ENCODE measurements around the gene P2RY8.
"Not testable (repeated sequence)": the region's sequence is repeated elsewhere in the genome, so short reads cannot be mapped to it uniquely, and the experiment has no call there.

The P2RY8 gene

DNA sequence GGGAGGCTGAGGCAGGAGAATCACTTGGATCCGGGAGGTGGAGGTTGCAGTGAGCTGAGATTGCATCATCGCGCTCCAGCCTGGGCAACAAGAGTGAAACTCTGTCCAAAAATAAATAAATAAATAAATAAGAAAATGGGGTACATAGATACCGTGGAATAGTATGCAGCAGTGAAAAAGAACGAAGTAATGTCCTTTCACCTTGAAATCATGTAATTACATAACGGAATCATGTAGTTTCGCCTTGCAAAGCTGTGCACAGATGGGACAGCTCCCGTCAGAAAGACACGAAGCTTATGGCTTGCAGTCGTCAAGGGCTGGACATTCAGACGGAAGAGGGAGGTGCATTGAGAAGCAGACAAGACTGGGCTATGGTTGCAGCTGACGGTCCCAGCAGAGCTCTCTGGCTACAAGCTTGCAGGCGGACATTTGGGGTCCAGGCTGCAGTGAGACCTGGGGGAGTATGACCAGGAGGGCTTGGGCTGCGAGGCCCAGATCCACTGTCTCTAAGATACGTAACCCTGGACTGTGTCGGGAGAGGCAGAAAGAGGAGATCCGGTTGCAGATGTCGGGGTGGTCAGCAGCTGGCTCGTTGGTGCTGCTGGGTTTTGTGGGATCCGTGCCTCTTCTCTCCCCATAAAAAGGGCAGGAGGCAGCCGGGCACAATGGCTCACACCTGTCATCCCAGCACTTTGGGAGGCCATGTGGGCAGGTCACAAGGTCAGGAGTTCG lies 6.2 kb upstream of the P2RY8 start:
- no peak for DNase-seq

DNA sequence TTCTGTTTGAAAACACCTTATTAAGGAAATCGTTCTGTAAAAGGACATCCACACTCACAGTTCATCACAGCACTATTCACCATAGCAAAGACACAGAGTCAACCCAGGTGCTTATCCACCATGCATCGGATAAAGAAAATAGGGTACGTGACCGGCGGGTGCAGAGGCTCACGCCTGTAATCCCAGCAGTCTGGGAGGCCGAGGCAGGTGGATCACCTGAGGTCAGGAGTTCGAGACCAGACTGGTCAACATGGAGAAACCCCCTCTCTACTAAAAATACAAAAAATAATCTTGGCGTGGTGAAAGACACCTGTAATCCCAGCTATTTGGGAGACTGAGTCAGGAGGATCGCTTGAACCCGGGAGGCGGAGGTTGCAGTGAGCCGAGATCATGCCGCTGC lies 2.2 kb upstream of the P2RY8 start:
- DNase-seq: not testable (repeated sequence)

DNA sequence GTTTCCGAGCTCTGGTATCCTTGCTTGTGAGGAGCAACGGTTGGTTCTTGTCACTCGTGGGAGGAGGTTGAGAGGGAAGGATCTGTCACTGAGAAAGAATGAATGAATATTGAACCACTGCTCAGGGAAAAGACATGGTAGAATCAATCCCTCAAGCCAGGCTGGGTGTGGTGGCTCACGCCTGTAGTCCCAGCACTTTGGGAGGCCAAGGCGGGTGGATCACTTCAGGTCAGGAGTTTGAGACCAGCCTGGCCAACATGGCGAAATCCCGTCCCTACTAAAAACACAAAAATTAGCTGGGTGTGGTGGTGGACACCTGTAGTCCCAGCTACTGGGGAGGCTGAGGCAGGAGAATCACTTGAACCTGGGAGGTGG lies 718 bp upstream of the P2RY8 start:
- not testable (repeated sequence) for DNase-seq

DNA sequence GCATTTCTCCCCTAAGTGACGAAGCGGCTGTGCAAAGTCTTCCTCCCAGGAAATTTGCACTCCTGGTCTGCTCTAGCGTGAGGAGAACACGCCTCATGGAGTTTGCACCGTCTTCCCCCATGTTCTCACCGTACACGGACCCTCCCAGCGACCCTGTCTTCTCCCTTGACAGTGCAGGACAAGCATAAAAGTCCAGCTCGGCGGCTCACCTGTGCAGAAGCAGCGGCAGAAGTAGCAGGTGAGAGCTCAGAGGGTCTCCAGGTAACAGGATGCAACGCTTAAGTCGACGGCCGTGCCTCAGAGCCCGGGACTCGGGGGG lies 314 bp downstream of the P2RY8 start:
- DNase-seq: no peak

DNA sequence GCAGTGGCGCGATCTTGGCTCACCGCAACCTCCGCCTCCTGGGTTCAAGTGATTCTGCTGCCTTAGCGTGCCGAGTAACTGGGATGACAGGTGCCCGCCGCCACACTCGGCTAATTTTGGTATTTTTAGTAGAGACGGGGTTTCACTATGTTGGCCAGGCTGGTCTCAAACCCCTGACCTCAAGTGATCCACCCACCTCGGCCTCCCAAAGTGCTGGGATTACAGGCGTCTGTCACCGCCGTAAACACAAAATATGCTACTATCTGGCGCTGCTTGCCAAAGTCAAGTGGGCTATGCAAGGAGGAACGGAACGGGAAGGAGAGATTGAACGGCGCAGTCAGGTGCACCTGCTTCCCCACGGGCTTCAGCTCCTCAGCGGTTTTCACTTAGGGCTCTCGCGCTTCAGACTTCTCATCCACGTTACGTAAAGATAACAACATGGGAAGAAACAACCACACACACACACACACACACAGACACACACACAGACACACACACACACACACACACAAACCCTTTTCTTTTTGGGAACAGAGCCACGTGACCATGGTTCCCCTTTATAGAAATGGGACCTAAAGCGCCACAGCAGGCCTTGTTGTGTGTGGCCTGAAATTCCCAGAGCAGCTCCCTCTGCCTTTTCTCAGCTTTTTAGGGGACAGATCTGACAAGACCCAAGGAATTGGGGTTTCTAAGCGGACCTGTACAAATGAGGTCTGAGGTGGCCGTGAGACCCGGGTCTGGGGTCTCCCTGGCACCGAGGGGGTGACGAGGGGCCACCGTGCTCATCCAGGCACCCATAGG lies 1.5 kb downstream of the P2RY8 start:
- DNase-seq: no peak

DNA sequence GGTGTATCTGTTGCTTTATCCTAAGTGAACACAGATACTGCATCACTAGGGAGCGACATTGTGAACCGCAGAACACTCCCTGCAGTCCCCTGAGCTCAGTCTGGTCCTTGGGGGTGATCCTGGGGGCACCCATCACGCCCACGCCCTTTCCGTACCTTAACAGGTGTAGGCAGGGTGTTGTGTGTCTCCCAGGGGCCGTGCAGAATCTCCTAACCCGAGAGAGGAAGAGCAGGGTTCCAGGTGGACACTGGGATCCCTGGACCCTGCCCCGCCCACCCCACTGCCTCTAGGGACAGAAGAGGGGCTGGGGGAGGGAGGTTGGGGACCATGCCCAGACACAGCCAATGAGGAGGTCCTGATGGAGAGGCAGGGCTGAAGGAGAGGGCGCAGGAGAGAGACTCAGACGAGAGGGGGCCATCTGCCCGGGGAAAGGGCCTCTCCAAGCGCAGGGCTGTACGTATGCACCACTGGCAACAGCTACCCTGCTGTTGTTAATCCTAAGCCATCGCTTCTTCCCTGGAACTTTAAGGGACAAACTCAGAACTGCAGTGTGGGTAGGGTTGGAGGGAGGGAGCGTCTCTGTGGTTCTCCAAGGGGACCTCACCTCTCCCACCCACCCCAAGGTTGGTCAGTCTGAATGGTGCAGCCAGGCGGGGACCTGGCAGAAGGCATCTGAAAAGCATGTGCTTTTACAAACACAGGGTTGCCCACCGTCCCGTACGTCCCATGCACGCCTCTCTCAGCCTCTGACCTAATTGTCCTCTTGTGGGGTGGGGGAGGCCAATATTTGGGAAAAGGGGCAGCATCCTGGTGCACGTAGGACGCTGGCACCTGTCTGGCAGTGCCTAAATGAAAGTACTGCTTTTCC lies 2.5 kb downstream of the P2RY8 start:
- no peak for DNase-seq

DNA sequence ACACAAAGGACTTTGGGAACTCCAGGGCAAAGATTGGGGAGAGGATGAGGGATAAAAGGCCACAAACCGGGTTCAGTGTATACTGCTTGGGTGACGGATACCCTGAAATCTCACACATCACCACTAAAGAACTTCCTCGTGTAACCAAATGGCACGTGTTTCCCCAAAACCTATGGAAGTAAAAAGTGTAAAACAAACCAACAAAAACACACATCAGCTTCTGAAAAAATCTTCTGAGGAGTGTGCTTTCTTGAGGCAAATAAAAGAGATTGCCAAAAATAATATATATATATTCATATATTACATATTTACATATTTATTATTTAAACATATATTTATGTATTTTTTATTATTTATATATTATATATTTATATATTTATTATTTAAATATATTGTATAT lies 3.9 kb downstream of the P2RY8 start:
- DNase-seq: no peak

DNA sequence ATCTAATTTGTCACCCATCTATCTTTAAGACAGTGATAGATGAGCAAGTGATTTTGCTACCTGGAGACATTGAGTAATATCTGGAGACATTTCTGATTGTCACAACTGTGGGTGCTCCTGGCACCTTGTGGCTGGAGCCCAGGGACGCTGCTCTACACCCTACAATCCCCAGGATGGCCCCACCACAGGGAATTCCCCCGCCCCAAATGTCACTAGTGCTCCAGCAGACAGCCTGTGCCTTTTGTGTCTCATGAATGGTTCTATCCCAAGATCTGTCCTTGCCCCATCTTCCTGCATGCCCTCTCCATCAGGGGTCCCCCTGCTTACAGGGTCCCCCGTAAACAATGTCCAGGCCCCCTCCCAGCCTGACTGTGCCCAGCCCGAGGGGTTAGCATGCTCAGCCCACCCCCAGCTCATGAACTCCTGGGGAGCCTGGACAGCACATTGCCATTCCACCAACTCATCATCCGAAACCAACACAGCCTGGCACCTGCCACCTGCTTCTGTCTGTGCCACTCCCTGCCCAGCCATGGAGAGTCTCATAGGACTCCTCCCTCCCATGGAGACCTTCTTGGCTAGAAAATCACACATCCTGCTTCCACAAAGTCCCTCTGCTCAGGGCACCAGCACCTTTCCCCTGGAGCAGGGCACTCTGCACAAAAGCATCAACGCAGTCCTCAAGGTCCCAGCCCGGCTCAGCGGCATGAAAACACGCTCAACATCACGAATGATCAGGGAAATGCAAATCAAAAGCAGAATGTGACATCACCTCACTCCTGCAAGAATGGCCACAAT lies 5.7 kb downstream of the P2RY8 start:
- no peak for DNase-seq

DNA sequence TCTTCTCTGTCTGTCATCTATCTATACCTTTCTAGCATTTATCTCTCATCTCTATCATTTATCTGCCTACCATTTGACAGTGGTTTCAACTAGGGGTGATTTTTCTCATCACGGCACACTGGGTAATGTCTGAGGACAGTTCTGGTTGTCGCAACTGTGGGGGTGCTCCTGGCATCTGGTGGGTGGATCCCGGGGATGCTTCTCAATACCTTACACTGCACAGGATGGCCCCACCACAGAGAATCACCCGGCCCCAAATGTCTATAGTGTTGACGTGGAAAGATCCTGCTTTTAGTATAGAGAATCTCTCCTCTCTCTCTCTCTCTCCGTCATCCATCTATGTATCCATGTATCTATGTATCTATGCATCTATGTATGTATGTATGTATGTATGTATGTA lies 7.2 kb downstream of the P2RY8 start:
- DNase-seq: no peak

DNA sequence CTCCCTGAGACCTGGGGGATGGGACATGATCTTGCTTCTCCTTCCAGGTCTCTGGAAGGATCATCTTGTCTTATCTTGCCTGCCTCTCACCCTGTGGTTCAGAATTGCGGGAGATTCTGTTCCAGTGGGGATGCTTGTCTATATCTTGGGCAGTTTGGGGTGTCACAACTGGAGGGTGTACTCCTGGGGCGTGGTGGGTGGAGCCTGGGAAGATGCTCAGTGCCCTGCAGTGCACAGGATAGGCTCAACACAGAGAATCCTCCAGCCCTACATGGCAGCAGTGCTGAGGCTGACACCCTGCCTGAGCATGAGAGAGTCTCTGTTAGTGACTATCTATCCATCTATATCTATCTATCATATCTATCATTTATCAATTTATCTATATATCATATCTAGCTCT lies 7.7 kb downstream of the P2RY8 start:
- no peak for DNase-seq

DNA sequence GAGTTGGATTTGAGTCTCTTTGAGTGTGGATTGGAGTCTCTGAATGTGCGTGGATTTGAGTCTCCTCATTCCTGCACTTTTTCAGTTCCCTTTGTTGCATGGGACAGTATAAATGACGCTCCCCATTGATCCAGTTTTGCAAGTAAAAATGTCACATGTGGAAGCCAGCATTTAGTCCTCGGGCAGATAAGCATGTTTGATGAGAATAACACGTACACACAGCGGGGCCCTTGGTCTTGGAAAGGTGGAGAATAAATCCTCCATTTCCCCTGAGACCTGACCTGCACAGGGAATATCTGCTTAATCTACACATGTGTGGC lies 8.1 kb downstream of the P2RY8 start:
- no peak for DNase-seq

DNA sequence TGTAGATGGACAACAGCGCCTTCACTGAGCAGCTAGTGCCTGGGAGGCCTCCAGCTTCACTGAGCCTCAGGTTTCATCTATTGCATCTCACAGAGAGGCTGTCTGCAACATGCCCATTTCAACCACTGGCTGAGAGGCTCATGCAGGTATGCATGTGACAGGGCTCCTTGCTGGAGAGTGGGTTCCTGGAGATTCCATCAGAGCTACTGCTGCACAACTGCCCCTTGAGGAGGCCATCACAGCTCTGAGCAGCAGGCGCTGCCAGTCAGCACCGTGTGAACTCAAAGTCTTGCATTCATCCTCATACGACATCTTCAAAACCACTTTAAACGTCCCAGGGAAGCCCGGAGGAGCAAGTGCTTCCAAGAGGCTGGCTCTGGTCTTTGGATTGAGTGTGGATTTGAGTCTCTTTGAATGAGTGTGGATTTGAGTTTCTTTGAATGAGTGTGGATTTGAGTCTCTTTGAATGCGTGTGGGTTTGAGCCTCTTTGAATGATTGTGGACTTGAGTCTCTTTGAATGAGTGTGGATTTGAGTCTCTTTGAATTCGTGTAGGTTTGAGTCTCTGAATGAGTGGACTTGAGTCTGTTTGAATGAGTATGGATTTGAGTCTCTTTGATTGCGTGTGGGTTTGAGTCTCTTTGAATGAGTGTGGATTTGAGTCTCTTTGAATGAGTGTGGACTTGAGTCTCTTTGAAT lies 8.7 kb downstream of the P2RY8 start:
- no peak for DNase-seq

DNA sequence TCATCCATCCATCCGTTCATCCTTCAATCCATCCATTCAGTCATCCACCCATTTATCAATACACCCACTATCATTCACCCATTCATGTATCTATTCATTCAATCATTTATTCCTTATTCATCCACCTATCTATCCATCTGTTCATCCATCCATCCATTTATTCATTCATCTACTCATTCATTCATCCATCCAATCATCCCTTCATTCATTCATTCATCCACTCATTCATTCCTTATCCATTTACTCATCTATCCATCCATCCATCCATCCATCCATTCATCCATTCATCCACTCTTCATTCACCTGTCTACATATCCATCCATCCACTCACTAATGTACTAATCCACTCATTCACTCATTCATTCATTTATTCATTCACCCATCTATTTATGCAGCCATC lies 9.5 kb downstream of the P2RY8 start:
- DNase-seq: no peak

DNA sequence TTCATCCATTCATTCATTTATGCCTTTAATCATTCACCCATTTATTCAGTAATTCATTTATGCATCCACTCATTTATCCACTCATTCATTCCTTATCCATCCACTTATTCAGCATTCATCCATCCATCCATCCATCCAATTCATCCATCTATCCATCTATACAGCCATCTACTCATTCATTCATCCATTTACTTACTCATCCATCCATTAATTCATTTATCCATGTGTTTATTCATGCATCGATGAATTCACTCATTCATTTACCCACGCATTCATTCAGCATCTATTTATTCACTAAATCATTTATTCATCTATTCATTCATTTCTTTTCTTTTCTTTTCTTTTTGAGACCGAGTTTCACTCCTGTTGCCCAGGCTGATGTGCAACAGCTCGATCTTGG lies 10.4 kb downstream of the P2RY8 start:
- DNase-seq: no peak

DNA sequence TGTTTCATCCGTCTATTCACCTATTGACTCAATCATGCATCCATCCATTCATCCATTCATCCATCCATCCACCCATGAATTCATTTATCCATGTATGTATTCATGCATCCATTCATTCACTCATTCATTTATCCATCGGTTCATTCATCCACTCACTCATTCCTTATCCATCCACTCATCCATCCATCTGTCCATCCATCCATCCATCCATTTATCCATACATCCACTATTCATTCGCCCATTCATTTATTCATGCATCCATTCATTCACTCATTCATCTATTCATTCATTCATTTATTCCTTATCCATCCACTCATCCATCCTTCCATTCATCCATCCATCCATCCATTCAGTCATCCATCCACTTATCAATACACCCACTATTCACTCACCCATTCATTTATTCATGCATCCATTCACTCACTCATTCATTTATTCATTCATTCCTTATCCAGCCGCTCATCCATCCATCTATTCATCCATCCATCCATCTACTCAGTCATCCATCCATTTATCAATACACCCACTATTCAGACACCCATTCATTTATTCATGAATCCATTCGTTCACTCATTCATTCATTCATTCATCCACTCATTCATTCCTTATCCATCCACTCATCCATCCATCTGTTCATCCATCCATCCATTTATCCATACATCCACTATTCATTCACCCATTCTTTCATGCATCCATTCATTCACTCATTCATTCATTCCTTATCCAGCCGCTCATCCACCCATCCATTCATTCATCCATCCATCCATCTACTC lies 11.2 kb downstream of the P2RY8 start:
- DNase-seq: no peak

DNA sequence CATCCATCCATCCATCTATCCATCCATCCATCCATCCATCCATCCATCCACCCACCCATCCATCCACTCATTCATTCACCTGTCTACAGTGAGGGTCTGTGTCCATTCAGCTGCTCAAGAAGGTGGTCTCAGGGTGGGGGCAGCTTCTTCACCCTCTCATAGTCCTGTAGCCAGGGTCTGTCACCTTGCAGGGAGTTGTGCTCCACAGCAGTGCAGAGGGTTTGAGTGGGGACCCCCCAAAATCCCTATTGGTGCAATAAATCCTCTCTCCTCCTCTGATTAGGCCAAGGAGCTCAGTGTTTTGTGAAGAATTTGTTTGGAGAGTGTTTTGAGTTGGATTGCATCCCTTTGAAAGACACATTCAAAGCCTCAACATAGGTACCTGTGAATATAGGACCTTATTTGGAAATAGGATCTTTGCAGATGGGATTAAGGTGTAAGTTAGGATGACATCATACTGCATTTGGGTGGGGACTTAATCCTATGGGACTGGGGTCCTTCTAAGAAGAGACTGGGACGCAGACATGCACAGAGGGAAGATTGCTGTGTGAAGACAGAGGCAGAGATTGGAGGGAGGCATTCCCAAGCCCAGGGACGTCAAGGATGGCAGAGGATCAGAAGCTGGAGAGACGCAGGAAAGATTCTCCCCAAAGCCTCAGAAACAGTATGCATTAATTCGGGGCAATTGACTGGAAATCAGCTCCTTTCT lies 12.0 kb downstream of the P2RY8 start:
- DNase-seq: peak; percentile 32

DNA sequence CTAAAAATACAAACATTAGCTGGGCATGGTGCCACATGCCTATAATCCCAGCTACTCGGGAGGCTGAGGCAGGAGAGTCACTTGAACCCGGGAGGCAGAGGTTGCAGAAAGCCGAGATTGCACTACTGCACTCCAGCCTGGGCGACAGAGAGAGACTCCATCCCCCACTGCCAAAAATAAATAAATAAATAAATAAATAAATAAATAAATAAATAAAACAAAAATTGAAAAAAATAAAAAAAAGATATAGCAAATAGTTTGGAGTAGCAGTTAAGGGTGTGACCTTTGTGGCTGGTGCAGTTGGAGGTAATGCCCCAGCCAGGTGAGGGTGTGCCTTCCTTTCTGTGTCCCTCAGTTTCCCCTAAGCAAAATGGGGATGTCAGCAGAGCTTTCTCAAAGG lies 14.1 kb downstream of the P2RY8 start:
- not testable (repeated sequence) for DNase-seq

DNA sequence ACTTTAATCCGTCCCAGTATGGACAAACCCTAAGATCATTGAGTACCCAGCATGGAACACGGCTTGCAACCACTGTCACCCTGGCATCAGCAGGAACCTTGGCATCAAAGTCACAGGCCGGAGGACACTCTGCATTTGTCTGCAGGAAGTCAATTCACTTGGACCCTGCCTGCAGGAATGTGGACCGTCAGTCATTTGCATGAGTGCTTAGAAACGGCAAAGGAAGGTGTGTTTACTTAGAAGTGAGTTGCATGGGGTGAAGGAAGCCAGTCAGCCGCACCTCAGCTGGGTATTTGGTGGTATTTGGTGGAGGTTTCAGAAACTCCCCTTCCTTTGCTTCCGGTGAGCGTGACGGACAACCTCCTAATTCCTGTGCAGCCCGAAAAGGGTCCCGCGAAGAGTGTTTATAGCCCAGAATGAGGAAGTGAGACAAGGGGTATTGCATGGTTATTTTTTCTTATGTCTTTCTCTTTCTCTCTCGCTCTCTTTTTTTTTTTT lies 15.5 kb downstream of the P2RY8 start:
- no peak for DNase-seq

DNA sequence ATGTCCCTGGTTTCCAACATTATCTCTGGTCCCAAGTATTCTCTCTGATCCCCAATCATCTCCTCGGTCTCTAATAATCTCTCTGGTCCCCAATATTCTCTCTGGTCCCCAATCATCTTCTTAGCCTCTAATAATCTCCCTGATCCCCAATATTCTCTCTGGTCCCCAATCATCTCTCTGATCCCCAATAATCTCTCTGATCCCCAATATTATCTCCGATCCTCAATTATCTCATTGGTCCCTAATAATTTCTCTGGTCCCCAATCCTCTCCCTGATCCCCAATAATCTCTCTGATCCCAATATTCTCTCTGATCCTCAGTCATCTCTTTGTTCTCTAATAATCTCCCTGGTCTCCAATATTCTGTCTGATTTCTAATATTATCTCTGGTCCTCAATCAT lies 16.6 kb downstream of the P2RY8 start:
- no peak for DNase-seq

DNA sequence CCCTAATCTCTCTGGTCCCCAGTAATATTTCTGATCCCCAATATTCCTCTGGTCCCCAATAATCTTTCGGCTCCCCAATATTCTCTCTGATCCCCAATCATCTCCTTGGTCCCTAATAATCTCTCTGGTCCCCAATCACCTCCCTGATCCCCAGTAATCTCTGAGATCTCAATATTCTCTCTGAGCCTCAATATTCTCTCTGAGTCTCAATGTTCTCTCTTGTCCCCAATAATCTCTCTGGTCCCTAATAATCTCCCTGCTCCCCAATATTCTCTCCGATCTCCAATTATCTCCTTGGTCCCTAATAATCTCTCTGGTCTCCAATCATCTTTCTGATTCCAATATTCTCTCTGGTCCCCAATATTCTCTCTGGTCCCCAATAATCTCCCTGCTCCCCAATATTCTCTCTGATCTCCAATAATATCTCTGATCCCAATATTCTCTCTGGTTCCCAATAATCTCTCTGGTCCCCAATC lies 17.9 kb downstream of the P2RY8 start:
- DNase-seq: no peak

DNA sequence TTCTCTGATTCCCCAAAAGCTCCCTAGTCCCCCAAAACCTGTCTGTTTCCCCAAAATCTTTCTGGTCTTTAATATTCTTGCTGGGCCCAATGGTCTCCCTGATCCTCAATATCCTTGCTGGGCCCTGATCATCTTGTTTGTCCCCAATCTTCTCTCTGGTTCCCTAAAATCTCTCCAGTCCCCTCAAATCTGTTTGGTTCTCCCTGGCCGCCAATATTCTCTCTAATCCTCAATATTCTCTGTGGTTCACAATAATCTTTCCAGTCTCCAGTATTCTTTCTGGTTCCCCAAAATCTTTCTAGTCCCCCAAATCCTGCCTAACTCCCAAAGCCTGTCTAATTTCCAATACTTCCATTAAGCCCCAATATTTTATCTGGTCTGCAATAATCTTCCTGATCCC lies 18.5 kb downstream of the P2RY8 start:
- DNase-seq: no peak

Data from islet precursor cell (in vitro differentiated cells).